SK-N-SH (cell line): ENCODE measurements around the gene RBX1. TPM values are rescaled to one million over a fixed set of nuclear protein-coding genes. Genes with fewer than 3 reads are reported as not detected.

Experiments
- CTCF ChIA-PET: fragments of 300-600, 350-600 bp; formaldehyde crosslinking; extraction: SDS; loops from one replicate; lab custom pipeline; 2021; lab: Yijun Ruan, JAX
- POLR2A ChIA-PET: fragments of 350-600 bp; sonication (Branson Sonifier 250); formaldehyde crosslinking; extraction: SDS; loops from one replicate; lab custom pipeline; 2020; ENCODE audit warnings: antibody characterized with exemption, inconsistent platforms; lab: Yijun Ruan, JAX
- DNase-seq: peaks from one replicate; pipeline ENCODE4 v3.0.0; 2012
- H2AFZ ChIP-seq: fragments of 200-600 bp; sonication (generic); 2 replicates; pipeline ENCODE4 v1.8.1; 2016; ENCODE audit warnings: antibody characterized with exemption, mild to moderate bottlenecking, low read depth
- H3F3A ChIP-seq: fragments of 200-600 bp; sonication (generic); replicated peaks from 2 replicates; pipeline ENCODE3; 2016; ENCODE audit warnings: antibody characterized with exemption, mild to moderate bottlenecking; ENCODE audit not compliant: insufficient read depth
- H3K27ac ChIP-seq, 2 experiments: fragments of 200-500 bp in 1 of 2; fragments of 200-600 bp in 1 of 2; sonication (Bioruptor generic) in 1 of 2; sonication (generic), shearing (Covaris generic) in 1 of 2; 2 replicates each; pipeline versions ENCODE4 v1.5.1 to v1.6.1; 2014 to 2016; ENCODE audit warnings: low read depth in 2 of 2, inconsistent platforms in 1 of 2, low read length in 1 of 2, mild to moderate bottlenecking in 1 of 2, mixed read lengths in 1 of 2
- H3K27me3 ChIP-seq: fragments of 200-600 bp; sonication (generic), shearing (Covaris generic); 2 replicates; pipeline ENCODE4 v1.6.1; 2016; ENCODE audit warnings: mixed run types; ENCODE audit not compliant: insufficient read depth
- H3K36me3 ChIP-seq, 2 experiments: fragments of 200-500 bp in 1 of 2; fragments of 200-600 bp in 1 of 2; sonication (Bioruptor generic) in 1 of 2; sonication (generic) in 1 of 2; replicated peaks in 1 of 2; 2 replicates each; pipeline versions ENCODE3 to v1.5.1; 2014 to 2016; ENCODE audit warnings: low read length in 1 of 2, mild to moderate bottlenecking in 1 of 2; ENCODE audit not compliant: insufficient read depth in 2 of 2, control insufficient read depth in 1 of 2
- H3K4me1 ChIP-seq, 2 experiments: fragments of 200-500 bp in 1 of 2; fragments of 200-600 bp in 1 of 2; sonication (Bioruptor generic) in 1 of 2; sonication (generic), shearing (Covaris generic) in 1 of 2; 2 replicates each; pipeline versions ENCODE4 v1.5.1 to v1.6.1; 2014 to 2016; ENCODE audit warnings: low read depth in 1 of 2, low read length in 1 of 2, mixed run types in 1 of 2; ENCODE audit not compliant: insufficient read depth in 2 of 2, control insufficient read depth in 1 of 2
- H3K4me2 ChIP-seq: fragments of 200-600 bp; sonication (generic), shearing (Covaris generic); 2 replicates; pipeline ENCODE4 v1.6.1; 2017; ENCODE audit warnings: mixed run types
- H3K4me3 ChIP-seq, 2 experiments: fragments of 200-500 bp in 1 of 2; fragments of 200-600 bp in 1 of 2; sonication (Bioruptor generic) in 1 of 2; sonication (generic), shearing (Covaris generic) in 1 of 2; 2 replicates each; pipeline versions ENCODE4 v1.5.1 to v1.8.1; 2014 to 2016; ENCODE audit warnings: low read depth in 2 of 2, inconsistent platforms in 1 of 2, low read length in 1 of 2, mild to moderate bottlenecking in 1 of 2, mixed read lengths in 1 of 2, moderate library complexity in 1 of 2
- H3K79me2 ChIP-seq: fragments of 200-600 bp; sonication (generic); 2 replicates; pipeline ENCODE4 v1.8.1; 2017; ENCODE audit warnings: mild to moderate bottlenecking; ENCODE audit not compliant: insufficient read depth
- H3K9ac ChIP-seq: fragments of 200-600 bp; sonication (generic); 2 replicates; pipeline ENCODE4 v1.6.1; 2017; ENCODE audit warnings: mixed run types
- H3K9me2 ChIP-seq: fragments of 200-600 bp; sonication (generic); 2 replicates; pipeline ENCODE4 v1.6.1; 2017; ENCODE audit warnings: mixed run types
- H3K9me3 ChIP-seq: fragments of 200-600 bp; sonication (generic); 2 replicates; pipeline ENCODE4 v1.6.1; 2017; ENCODE audit warnings: mixed run types, mild to moderate bottlenecking, moderate library complexity
- H4K20me1 ChIP-seq: fragments of 200-600 bp; sonication (generic); 2 replicates; pipeline ENCODE4 v1.6.1; 2017; ENCODE audit warnings: mild to moderate bottlenecking, mixed run types; ENCODE audit not compliant: insufficient read depth
- FOXM1 ChIP-seq: IDR thresholded peaks from 2 replicates; pipeline ENCODE4 v1.4.0; 2012; ENCODE audit warnings: low read depth, mild to moderate bottlenecking
- MEF2A ChIP-seq: IDR thresholded peaks from 2 replicates; pipeline ENCODE4 v1.4.0; 2012; ENCODE audit warnings: low read depth, borderline replicate concordance
- MXI1 ChIP-seq: IDR thresholded peaks from 2 replicates; pipeline ENCODE4 v1.6.1; 2012; ENCODE audit warnings: mild to moderate bottlenecking, low read depth, low read length, improper control_type of control experiment
- NRF1 ChIP-seq: IDR thresholded peaks from 2 replicates; pipeline ENCODE4 v1.6.1; 2012; ENCODE audit warnings: low read depth, mild to moderate bottlenecking, low read length
- RCOR1 ChIP-seq: fragments of 150-350 bp; IDR thresholded peaks from 2 replicates; pipeline ENCODE4 v1.6.1; 2017; ENCODE audit warnings: antibody characterized with exemption, low read length
- SMC3 ChIP-seq: IDR thresholded peaks from 2 replicates; pipeline ENCODE4 v1.6.1; 2012; ENCODE audit warnings: low read depth, low read length, improper control_type of control experiment
- TAF1 ChIP-seq: IDR thresholded peaks from 2 replicates; pipeline ENCODE4 v1.6.1; 2012; ENCODE audit warnings: low read depth, mild to moderate bottlenecking, low read length, moderate library complexity, borderline replicate concordance
- TCF12 ChIP-seq: IDR thresholded peaks from 2 replicates; pipeline ENCODE4 v1.4.0; 2012
- YY1 ChIP-seq: IDR thresholded peaks from 2 replicates; pipeline ENCODE4 v1.4.0; 2012; ENCODE audit warnings: low read depth, mild to moderate bottlenecking
- WGBS: methylation state at CpG from one replicate; pipeline ENCODE4 v1.1.6; 2017; ENCODE audit warnings: low lambda C conversion rate; 5-methylcytosine and 5-hydroxymethylcytosine counted together
- polyA plus RNA-seq, 3 experiments: library from polyadenylated mRNA; depleted of rRNA; stranded (reverse); fragments of >200 nt; gene quantifications; 2 replicates each; pipeline ENCODE4 v1.2.3, GENCODE V29; 2012
- TF ChIP-seq, protein P1 (sequence below): fragments of 150-350 bp; IDR thresholded peaks from 2 replicates; pipeline ENCODE4 v1.6.1; 2016; ENCODE audit warnings: mild to moderate bottlenecking, low read depth, low read length
- TF ChIP-seq, protein P2 (sequence below): IDR thresholded peaks from 2 replicates; pipeline ENCODE4; 2012
- TF ChIP-seq, protein P3 (sequence below): fragments of 200-600 bp; sonication (generic); IDR thresholded peaks from 2 replicates; pipeline ENCODE4 v1.6.1; 2017; ENCODE audit warnings: antibody characterized with exemption, mild to moderate bottlenecking, moderate library complexity
- TF ChIP-seq, protein P4 (sequence below): IDR thresholded peaks from 2 replicates; pipeline ENCODE4 v1.4.0; 2012; ENCODE audit warnings: low read depth, borderline replicate concordance

RBX1 gene
- polyA plus RNA-seq, 1 of the 3 experiments (the other 2 are of a cell fraction), result 51.2 TPM

DNA sequence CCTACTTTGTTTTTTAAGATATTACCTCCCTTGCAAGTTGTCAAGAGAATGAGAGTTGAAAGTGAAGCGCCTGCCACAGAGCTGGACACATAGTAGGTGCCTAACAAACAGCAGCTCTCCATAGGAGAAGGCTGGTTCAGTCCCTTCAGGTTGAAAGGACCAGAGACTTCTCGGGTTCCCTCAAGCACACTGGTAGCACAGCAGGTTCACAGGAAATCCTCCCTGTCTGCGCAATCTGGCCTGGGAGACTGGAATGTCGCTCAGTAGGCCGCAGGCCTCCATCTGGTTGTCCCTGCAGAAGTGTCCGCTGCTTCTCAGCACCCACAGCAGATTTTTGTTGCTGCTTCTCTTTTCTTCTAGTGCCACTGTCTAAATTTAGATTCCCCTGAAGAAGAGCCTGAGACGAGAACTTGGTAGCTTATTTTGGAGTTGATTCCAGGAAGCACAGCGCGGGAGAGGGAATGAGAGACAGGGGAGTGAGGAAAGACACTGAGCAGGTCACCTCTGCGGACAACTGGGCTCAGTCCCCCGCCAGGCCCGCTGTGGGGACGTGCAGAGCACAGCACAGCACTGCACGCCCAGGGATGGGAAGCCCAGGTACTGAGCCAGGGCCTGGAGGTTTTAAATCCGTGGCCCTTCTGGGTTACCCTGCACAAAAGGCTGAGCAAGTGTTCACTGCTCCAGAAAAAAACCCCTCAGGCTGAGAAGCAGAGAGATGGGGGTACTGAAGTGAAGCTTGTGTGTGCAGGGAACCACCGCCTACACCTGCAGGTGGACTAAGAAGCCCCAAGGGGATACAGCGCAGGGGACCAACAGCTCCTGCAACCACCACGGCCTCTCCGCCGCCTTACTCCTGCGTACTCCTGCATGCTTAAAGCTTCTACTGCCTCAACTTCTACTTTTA is 31.6 kb downstream of the RBX1 start:
- no peak overlapping the region for H2AFZ ChIP-seq
- no peak overlapping the region for H3K4me3 ChIP-seq
- no peaks in the 10 kb centered on the region for H3K9me3 ChIP-seq
- WGBS, result 88% methylated on average over 11 of the region's 21 CpGs
- H3K79me2 ChIP-seq, result no peaks in the 10 kb centered on the region
- H3K36me3 ChIP-seq, result no peaks in the 10 kb centered on the region
- H4K20me1 ChIP-seq, result no peaks in the 10 kb centered on the region
- TF ChIP-seq SMC3 (no peak), RCOR1 (no peak), TCF12 (no peak), TAF1 (no peak), NRF1 (no peak), MEF2A (no peak), FOXM1 (no peak), MXI1 (no peak), YY1 (no peak)
- TF ChIP-seq, protein P1, sequence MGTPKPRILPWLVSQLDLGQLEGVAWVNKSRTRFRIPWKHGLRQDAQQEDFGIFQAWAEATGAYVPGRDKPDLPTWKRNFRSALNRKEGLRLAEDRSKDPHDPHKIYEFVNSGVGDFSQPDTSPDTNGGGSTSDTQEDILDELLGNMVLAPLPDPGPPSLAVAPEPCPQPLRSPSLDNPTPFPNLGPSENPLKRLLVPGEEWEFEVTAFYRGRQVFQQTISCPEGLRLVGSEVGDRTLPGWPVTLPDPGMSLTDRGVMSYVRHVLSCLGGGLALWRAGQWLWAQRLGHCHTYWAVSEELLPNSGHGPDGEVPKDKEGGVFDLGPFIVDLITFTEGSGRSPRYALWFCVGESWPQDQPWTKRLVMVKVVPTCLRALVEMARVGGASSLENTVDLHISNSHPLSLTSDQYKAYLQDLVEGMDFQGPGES, result no peak
- TF ChIP-seq, protein P2, sequence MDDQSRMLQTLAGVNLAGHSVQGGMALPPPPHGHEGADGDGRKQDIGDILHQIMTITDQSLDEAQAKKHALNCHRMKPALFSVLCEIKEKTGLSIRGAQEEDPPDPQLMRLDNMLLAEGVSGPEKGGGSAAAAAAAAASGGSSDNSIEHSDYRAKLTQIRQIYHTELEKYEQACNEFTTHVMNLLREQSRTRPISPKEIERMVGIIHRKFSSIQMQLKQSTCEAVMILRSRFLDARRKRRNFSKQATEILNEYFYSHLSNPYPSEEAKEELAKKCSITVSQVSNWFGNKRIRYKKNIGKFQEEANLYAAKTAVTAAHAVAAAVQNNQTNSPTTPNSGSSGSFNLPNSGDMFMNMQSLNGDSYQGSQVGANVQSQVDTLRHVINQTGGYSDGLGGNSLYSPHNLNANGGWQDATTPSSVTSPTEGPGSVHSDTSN, result no peak
- TF ChIP-seq, protein P3, sequence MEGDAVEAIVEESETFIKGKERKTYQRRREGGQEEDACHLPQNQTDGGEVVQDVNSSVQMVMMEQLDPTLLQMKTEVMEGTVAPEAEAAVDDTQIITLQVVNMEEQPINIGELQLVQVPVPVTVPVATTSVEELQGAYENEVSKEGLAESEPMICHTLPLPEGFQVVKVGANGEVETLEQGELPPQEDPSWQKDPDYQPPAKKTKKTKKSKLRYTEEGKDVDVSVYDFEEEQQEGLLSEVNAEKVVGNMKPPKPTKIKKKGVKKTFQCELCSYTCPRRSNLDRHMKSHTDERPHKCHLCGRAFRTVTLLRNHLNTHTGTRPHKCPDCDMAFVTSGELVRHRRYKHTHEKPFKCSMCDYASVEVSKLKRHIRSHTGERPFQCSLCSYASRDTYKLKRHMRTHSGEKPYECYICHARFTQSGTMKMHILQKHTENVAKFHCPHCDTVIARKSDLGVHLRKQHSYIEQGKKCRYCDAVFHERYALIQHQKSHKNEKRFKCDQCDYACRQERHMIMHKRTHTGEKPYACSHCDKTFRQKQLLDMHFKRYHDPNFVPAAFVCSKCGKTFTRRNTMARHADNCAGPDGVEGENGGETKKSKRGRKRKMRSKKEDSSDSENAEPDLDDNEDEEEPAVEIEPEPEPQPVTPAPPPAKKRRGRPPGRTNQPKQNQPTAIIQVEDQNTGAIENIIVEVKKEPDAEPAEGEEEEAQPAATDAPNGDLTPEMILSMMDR, result no peak
- TF ChIP-seq, protein P4, sequence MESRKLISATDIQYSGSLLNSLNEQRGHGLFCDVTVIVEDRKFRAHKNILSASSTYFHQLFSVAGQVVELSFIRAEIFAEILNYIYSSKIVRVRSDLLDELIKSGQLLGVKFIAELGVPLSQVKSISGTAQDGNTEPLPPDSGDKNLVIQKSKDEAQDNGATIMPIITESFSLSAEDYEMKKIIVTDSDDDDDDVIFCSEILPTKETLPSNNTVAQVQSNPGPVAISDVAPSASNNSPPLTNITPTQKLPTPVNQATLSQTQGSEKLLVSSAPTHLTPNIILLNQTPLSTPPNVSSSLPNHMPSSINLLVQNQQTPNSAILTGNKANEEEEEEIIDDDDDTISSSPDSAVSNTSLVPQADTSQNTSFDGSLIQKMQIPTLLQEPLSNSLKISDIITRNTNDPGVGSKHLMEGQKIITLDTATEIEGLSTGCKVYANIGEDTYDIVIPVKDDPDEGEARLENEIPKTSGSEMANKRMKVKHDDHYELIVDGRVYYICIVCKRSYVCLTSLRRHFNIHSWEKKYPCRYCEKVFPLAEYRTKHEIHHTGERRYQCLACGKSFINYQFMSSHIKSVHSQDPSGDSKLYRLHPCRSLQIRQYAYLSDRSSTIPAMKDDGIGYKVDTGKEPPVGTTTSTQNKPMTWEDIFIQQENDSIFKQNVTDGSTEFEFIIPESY, result no peak
- TF ChIP-seq, all 33 proteins: peak for 0
- no peak for DNase-seq
- POLR2A ChIA-PET, result no interaction called here
- Histone ChIP-seq H3K27ac (no peak overlapping the region), H3K9ac (no peak overlapping the region), H3K9me2 (no peaks in the 10 kb centered on the region), H3K4me2 (no peak overlapping the region), H3F3A (no peaks in the 10 kb centered on the region), H3K4me1 (no peaks in the 10 kb centered on the region), H3K27me3 (no peaks in the 10 kb centered on the region)
- CTCF ChIA-PET, result no interaction called here
